HG03520 (cell line): ENCODE data around the gene S100P.
"Not testable (repeated sequence)": the region's sequence is repeated elsewhere in the genome, so short reads cannot be mapped to it uniquely, and the experiment has no call there.

ENCODE experiments used
- ATAC-seq: cut with Tn5 transposase; IDR thresholded peaks from one replicate; pipeline ENCODE4 v1.9.1; 2021; ENCODE audit warnings: mild to moderate bottlenecking, moderate library complexity; ENCODE audit not compliant: unreplicated experiment

The S100P gene

DNA sequence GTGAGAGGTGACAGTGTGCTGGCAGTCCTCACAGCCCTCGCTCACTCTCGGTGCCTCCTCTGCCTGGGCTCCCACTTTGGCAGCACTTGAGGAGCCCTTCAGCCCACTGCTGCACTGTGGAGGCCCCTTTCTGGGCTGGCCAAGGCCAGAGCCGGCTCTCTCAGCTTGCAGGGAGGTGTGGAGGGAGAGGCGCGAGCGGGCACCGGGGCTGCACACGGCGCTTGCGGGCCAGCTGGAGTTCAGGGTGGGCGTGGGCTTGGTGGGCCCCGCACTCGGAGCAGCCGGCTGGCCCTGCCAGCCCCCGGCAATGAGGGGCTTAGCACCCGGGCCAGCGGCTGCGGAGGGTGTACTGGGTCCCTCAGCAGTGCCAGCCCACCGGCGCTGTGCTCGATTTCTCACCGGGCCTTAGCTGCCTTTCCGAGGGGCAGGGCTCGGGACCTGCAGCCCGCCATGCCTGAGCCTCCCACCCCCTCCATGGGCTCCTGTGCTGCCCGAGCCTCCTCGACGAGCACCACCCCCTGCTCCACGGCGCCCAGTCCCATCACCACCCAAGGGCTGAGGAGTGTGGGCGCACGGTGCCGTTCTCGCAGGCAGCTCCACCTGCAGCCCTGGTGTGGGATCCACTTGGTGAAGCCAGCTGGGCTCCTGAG lies 21.0 kb upstream of the S100P start:
- ATAC-seq = not testable (repeated sequence)

DNA sequence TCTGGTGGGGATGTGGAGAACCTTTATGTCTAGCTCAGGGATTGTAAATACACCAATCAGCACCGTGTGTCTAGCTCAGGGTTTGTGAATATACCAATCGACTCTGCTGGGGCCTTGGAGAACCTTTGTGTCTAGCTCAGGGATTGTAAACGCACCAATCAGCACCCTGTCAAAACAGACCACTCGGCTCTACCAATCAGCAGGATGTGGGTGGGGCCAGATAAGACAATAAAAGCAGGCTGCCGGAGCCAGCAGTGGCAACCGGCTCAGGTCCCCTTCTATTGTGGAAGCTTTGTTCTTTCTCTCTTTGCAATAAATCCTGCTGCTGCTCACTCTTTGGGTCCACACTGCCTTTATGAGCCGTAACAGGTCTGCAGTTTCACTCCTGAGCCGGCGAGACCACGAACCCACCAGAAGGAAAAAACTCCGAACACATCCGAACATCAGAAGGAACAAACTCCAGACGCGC lies 20.5 kb upstream of the S100P start:
- ATAC-seq = not testable (repeated sequence)

DNA sequence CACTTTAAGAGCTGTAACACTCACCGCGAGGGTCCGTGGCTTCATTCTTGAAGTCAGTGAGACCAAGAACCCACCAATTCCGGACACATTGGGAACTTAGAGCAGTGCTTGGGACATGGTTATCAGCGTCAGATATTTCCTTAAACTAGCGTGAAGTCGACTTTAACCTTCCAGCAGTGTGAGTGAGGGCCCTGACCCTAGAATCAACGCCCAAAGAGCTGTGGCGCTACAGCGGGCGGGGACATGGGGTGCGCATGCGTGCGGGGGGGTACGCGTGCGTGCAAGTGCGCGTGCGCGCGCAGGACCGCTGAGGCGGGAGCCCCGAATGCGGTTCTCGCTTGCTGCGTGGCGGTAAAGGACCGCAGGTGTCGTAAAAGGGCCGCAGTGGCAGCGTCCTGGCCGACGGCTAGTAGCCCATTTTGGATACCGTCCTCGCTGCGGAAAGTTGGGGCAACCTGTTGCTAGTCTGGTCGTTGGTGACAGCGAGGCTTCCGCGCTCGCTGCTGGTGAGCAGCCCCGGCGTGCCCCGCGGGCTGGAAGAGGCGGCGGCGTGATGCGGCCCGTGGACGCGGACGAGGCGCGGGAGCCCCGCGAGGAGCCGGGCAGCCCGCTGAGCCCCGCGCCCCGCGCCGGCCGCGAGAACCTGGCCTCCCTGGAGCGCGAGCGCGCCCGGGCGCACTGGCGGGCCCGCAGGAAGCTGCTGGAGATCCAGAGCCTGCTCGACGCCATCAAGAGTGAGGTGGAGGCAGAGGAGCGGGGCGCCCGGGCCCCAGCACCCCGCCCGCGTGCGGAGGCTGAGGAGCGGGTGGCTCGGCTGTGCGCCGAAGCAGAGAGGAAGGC lies 19.8 kb upstream of the S100P start:
- peak; percentile 71 for ATAC-seq

DNA sequence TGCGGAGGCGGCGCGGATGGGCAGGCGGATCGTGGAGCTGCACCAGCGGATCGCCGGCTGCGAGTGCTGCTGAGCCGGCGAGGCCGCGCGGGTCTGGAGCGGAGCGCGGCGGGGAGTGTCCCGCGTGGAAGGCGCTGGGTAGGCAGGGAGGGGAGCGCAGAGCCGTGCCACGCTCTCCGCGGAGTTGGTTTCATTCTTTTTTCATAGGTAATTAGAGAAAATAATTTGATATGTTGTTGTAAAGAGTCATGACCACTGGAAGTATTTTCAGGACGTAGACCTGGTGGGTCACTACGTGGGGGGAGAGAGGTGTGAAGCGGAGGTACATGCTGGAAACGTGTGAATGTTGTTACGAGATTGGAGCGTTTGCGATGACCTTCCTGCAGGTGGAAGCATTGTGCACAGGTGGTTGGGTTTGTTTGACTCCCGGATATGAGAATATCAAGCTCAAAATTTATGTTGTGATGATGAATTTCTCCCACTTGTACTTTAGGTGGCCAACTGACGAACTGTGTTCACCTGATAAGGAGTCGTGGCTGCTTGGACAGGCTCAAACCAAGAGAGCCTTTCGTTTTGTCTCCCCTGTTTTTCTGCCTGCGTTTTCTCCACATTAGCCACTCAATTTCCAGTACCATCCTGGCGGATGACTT lies 19.1 kb upstream of the S100P start:
- ATAC-seq = peak; percentile 36

DNA sequence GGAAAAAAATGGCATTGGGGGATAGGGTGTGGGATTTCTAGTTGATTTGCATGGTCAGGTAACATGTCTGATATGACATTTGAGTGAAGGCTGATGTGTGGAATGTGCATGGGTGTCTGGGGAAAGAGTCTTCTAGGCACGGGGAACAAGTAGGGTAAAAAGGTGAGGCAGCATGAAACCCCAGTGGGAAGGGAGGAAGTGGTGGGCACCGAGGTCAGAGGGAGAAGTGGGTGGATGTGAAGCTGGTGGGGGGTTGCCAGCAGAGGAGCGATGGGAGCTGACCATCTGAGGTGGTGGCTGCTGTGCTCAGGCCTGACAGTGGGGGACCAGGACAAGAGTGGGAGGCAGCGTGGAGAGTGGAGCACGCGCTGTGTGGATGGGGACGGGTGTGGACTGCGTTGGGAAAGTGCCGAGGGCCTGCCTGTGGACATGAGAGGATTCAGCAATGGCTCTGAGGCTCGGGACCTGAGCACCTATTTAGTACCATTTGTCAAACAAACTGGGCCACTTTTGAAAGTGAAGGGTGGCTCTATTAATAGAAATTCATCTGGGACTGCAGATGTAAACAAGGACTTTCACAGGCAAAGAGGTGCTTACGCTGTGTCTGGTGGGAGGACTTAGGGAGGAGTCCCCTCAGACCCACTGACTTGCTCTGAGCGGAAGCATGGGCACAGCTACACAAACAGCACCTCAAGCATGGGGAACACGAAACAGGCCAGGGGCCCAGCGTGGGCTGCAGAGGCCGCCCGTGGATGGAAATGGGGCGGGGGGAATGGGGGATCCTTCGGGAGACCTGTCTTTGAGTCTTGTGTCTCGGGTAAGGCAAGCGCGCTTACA lies 16.7 kb upstream of the S100P start:
- ATAC-seq = no peak

DNA sequence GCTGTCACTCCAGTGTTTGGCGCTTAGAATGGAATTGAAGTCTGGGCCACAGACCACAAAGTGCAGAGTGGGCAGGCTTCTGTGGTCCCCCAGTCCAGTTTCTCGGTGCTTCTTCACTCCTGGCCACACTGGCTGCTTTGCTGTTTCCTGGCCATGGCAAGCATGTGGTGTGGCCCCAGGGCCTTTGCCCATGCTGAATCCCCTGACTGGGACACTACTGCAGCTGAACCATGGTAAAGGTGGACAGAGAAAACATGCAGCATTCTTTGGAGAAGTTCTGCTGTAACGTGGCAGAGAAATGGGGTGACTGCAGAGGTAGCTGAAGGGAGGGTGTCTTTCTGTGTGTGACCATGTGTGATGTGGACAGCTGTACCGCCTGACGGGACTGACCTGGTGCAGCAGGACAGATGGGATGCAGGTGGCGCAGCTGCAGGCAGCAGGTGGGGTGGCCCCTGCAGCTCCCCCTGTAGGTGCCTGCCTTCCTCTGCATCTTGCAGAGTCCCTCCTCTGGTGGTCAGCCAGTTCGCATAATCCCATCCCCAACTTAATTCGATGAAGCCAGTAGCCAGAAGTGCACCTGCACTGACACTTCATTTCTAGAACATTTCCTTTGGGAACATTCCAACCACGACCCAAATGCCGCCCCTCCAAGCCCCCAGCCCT lies 13.2 kb upstream of the S100P start:
- ATAC-seq = no peak

DNA sequence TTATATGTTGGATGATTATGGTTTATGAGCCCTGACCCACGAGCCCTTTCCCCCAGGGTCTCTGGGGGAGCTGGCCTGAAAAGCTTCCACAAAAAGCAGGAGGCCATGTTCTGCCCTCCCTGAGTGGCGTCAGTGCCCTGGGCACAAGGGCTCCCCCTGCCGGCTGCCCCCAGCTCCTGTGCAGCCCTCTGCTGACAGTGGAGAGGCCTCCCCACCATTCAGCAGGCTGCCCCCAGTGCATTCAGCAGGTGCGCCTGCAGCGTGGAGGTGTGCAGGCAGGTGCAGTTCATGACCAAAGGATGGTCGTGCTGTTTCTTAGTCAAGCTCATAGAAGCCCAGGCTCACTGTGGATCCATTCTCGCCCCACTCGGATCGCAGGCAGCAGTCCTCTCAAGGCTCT lies 12.5 kb upstream of the S100P start:
- no peak for ATAC-seq

DNA sequence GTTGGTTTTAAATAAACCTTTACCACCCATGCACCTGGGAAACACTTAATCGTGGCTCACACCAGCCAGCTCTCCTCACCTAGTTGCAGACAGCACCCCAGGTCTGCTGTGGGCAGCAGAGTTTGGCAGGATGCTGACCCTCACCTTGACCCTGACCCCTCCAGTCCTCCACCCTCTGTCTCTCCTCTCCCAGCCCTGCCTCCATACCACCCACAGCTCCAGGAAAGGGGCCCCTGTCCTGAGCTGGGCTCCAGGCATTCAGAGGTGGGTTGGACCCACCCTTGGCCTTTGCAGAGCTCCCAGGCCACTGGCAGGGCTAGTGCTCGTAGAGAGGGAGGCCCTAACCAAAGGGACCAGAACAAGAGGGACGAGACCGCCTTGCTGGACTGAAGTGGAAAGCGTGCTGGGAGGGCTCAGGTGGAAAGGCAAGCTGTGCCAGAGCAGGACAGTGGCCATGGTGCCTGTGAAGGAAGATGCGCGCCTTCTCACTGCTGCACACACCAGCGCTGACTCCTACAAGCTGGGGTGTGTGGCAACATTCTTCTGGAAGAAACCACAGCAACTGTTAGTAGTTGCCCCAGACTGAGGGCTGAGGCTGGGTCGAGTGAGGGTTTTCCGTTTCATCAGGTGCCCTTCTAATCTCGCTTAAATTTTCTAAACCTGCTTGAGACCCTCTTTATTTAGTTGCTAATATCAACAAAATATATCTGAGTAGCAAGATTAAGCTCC lies 10.7 kb upstream of the S100P start:
- ATAC-seq = no peak

DNA sequence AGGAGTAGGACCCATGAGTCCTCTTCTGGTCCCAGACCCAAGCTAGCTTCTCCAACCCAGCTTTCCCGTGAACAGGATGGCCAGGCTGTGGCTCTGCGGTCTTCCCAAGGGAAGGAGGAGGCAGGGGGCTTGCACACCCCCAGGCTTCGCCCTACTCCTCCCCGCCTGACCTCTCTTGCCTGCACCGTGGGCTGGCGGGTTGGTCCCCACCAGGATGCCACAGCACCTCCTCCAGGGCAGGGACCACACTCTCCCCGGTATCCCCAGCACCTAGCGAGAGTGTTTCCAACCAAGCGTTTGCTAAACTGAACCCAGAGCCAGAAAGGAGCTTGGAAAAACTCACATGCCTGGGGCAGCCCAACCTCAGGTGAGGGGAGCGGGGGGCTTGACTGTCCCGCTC lies 9.0 kb upstream of the S100P start:
- no peak for ATAC-seq

DNA sequence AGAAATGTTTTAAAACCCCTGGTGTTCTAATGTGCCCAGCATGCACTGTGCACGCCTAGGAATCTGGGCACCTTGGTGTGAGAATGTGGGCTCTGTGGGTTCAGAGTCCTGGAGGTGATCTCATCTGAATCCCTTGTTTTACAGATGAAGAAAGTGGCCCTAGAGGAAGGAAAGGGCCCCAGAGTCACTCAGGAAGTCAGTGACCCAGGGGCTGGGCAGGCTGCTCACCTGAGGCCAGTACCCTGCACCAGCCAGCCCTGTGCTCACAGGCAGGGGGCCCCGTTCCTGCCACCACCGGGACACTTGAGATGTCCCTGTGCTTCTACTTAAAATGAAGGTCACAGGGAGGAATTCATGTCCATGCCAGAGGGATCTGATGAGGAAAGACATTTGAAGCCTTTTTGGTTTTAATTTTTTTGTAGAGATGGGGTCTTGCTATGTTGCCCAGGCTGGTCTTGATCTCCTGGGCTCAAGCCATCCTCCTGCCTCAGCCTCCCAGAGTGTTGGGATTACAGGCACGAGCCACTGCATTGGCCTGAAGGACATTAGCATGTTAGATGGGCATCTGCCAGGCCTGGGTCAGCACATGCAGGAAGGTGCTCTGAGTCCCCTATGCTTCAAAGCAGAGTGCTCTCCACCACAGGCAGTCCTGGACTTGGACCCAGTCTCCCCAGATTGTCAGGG lies 7.4 kb upstream of the S100P start:
- ATAC-seq = no peak

DNA sequence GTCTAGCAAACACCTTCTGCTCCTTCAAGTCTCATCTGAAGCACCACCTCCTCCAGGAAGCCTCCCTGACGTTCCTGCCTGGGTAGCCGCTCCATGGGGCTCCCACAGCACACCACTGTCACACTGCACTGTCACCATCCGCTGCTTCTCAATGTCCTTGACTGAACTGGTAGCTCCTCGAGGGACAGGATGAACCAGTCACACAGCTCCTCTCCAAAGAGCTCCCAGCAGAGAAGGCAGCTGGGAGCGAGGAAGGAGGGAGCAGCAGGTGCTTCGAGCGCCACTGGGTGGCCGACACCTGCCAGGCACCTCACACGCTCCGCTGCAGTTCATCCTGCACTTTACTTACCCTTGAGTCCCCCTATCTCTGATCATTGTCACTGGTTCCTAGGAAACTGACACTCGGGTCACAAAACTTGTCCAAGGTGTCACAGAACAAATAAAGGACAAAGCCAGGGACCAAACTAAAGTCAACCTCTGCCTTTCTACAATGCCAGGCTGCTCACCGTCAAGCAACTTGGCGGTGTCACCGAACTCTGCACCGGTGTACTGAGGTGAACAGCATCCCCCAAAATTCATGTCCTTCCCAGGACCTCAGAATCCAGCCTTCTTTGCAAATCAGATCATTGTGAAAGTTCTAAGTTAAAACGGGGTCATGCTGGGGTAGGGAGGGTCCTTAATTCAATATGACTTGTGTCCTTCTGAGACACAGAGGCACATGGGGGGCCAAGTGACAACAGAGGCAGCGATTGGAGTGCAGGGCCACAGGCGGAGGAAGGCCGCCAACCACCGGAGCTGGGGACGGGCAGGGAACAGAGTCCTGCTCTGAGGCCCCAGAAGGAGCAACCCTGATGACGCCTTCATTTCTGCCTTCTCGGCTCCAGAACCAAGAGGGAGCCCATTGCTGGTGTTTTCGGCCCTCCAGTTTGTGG lies 5.5 kb upstream of the S100P start:
- no peak for ATAC-seq

DNA sequence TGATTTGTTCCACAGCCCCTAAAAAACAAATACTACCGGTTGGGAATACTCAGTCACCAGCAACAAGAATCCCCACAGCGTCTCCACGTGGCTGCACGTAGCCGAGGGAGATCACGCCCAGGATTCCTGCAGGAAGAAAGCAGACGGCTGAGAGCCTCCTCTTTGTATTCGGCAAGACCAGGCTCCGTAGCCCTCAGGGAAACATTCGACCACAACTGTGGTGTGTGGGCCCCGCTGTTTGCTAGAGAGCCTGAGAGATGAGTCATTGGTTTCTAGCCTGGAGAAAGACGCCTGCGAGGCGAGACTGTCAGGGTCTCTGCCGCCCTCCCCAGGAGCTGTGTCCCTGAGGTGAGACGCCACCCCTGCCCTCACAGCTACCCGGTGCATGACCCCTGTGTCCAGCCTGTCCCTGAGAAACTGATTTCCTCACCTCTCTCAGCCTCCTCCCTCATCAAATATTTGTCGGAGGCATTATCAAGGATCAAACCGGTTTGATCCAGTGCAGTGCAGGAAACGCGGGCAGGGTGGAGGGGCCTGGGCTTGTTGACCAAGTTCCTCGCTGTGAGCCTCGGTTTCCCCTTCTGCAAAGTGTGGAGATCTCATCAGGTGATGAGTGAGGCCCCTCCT lies 4.7 kb upstream of the S100P start:
- peak; percentile 77 for ATAC-seq

DNA sequence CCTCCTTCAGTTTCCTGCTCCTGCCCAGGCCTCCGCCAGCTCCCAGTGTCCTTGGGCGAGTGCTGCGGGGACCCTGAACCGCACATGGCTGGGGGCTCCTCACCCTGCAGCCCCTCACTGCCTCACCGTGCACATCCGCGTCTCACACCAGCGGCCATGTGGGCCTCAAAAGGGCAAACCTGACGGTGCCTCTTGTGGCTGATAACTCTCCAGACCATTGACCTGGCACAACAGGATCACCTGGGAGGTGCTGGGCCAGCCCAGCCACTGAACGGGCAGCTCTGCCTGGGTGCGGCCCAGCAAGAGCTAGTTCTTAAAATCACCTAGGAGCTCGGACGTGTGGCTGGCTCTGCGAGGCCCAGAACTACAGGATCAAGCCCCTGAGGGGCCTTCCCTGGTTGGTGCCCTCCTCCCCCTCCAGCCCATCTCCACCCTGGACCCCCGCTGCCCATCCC lies 4.1 kb upstream of the S100P start:
- ATAC-seq = no peak

DNA sequence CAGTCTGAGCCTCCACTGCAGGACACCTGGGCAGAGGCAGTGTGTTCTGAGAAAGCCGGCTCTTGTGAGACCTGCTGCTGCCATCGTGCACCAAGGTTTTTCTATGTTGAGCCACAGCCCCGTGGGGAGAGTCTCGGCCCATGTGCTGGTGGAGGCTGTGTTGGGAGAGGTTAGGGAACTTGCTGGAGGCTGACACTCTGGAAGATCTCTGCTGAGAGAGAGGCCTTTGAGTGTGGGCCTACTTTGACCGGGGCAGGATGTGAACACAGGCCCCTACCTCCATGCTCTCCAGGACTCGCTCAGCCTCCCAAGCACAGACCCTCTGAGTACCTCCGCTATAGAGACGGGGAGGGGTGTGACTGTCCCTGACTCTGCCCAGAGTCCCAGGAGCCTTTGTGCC lies 1.3 kb upstream of the S100P start:
- ATAC-seq = no peak

DNA sequence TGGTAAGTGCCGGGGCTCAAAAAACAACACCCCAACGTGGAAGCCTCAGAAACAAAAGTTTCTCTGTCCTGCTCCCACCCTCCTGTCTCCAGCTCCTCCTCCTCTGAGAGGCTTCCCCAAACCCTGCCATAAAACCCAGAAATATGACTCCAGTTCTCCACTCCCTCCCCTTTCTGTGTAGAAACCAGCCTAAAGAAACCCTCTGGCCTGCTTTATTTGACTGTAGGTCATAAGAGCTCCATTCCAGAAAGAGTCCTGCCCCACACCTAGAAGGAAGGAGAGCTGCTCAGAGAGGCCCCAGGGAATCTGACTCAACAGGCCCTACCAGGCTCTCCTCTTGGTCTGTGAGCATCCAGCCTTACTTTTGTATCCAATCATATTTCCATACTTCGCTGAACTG lies 872 bp upstream of the S100P start:
- no peak for ATAC-seq

DNA sequence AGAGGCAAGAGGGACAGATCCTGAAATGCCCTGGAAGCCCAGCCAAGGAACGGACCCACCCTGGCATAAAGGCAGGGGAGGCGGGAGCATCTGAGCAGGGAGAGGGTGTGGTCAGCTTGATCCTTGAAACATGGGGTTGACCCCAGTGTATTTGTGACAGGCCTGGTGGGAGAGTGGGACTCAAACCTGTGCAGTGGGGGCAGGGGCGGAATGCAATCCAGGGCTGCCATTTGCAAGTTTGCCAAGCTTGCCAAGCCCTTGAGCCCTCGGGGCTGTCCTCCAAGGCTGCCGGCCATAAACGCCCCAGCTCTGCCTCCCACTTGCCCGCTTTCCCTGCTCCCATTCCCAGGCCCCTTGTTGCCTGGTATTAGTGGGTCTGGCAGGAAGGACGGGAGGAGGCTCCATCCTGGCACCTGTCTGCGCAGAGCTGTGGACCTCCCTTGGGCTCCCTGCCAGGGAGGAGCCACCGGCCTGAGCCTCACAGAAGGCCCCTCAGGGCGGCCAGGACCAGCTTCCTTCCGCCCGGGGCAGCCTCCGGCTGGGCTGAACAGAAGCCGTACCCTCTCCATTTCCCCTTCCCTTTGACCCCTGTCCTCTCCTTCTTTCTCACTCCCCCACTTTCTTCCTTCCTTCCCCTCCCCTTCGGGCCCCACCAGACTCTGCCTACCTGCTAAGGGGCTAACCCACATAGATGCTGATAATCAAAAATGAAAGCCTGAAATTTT lies 661 bp downstream of the S100P start:
- ATAC-seq = no peak
